GM12874 (cell line): Measurements from ENCODE around the gene SLC12A2.

ENCODE experiments used
- TF ChIP-seq, protein P1 (sequence below): IDR thresholded peaks from 2 replicates; pipeline ENCODE4 v1.5.1; 2011; ENCODE audit warnings: low read depth, mild to moderate bottlenecking, control low read depth, low read length, moderate library complexity; ENCODE audit not compliant: insufficient read depth

Gene SLC12A2

DNA sequence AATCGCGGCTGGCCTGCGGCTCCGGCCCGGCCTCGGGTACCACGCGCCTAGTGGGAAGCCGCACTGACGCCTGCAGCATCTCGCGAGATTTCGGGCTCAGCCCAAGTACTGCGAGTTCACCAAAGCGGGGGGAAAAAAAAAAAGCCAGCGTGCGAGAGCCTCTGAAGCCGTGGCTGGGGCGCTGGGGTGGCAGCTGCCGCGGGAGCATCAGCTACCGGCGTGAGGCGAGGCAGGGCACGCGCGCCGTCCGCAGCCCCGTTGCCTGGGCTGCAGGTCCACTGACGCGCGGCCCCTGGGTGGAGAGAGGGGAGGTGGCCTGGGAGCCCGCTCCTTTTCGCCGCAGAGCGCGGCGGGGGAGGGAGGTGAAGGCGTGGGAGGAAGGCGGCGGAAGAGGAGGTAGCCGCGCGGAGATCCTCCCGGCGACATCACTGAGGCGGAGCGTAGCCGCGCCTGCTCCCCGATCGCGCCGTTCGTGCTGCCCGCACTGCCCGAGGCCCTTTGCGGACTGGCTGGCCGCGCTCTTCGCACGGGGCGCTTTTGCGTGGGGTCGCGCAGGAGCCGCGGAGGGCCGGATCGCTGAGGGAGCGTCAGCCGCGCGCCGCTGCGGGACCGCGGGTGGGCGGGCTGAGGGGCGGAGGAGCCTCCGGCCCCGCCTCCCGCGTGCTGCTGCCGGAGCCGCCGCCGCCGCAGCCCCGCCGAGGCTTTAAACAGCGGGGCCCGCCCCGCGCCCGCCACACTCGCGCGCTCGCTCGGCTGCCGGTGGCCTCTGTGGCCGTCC is at the start of gene SLC12A2:
Gene SLC12A2, plus strand, starts transcription at position 734 of the 778 bp plus-strand sequence. CDS start 189 bp downstream, outside the sequence.
- TF ChIP-seq, protein P1, sequence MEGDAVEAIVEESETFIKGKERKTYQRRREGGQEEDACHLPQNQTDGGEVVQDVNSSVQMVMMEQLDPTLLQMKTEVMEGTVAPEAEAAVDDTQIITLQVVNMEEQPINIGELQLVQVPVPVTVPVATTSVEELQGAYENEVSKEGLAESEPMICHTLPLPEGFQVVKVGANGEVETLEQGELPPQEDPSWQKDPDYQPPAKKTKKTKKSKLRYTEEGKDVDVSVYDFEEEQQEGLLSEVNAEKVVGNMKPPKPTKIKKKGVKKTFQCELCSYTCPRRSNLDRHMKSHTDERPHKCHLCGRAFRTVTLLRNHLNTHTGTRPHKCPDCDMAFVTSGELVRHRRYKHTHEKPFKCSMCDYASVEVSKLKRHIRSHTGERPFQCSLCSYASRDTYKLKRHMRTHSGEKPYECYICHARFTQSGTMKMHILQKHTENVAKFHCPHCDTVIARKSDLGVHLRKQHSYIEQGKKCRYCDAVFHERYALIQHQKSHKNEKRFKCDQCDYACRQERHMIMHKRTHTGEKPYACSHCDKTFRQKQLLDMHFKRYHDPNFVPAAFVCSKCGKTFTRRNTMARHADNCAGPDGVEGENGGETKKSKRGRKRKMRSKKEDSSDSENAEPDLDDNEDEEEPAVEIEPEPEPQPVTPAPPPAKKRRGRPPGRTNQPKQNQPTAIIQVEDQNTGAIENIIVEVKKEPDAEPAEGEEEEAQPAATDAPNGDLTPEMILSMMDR: no peak

DNA sequence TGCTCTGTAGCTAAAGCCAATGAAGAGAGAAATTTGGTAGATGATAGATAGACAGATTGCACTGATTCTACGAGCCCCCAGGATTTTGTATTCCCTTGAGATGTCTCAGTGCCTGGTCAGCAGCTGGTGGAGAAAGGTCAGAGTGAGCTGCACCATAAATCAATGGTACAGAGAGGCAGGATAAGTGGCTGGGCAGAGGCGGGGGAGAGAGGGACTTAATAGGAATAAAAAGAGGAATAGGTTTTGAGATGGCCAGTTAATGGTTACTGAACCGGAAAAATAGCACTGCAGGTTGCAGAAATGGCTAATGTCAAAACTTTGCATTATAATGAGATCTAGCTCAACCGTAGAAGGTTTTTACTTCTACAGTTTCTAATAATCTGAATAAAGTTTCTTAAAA is 47.9 kb upstream of the SLC12A2 start:
- TF ChIP-seq, protein P1: no peak

DNA sequence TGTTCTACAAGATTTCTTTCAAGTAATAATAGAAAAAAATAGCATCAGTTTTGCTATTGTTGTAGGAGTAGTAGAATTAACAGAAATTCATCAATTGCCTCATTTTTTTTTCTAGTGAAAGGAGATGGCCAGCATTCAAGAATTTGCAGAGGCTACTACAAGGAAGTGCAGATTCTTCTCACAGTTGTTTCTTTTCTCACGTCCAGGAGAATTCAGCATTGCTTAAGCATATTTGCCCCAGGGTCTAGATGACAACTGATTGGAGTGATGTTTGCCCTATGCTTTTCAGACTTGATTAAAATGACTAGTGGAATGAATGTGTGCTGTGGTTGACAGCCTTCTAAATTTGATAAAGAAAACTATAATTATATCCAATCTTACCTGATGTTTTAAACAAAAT is 46.6 kb upstream of the SLC12A2 start:
- TF ChIP-seq, protein P1: no peak

GRCh38 chr5:128038643-128039042 is 44.9 kb upstream of the SLC12A2 start:
- TF ChIP-seq, protein P1: no peak

- TF ChIP-seq, protein P1: no peak
Observed at GRCh38 chr5:128040927-128041326, 42.6 kb upstream of the SLC12A2 start.

DNA sequence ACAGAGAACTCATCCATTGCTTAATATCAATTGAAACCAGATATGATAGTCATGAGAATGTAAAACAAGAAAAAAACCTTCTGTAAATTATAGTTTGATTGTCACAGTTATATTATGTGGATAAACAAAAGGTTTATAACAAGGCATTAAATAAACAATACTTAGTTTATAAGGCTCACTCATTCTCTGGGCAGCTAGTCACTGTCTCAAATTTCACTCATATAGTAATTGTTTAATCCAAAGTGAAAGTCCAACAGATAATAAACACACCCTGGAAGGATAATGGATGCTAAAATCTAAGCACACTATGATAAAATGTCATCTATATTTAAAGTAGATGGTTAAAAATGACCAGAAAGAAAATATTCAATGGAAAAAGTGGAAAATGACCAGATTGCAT is 30.8 kb upstream of the SLC12A2 start:
- TF ChIP-seq, protein P1: no peak

GRCh38 chr5:128053291-128053954 is 30.1 kb upstream of the SLC12A2 start:
- TF ChIP-seq, protein P1: no peak
